ENCODE measurements around the gene RANBP10. TPM values are rescaled to one million over a fixed set of nuclear protein-coding genes. Genes with fewer than 3 reads are reported as not detected.

RANBP10 gene
- total RNA-seq, 4 donors from 2014 or later = 18.4 to 35.2 (median 27.6) TPM

- H3K27me3 ChIP-seq = no peaks in the 10 kb centered on the region
- H3K27ac ChIP-seq = no peak overlapping the region
- TF ChIP-seq POLR2AphosphoS5 (IDR thresholded peaks at IDR 0.05) (no peak), POLR2A (IDR thresholded peaks at IDR 0.05) (no peak), EP300 (IDR thresholded peaks at IDR 0.05) (no peak), CTCF (IDR thresholded peaks at IDR 0.05) (no peak)
- H3K4me1 ChIP-seq = no peaks in the 10 kb centered on the region
- DNase-seq (ENCODE audit: low spot score in 2 of 2) = no peak
- no peak overlapping the region for H3K4me3 ChIP-seq
- WGBS = 90% methylated on average over 2 of the region's 2 CpGs
- peaks cover 11% of the 10 kb centered on the region for H3K36me3 ChIP-seq
- H3K9me3 ChIP-seq = no peaks in the 10 kb centered on the region
Measured at GRCh38 chr16:67822511-67822910, 16.2 kb upstream of the RANBP10 start.

- Histone ChIP-seq H3K36me3 (peaks cover under 1% of the 10 kb centered on the region), H3K9me3 (no peaks in the 10 kb centered on the region), H3K4me3 (no peak overlapping the region), H3K4me1 (peaks cover 8% of the 10 kb centered on the region), H3K27ac (no peak overlapping the region), H3K27me3 (no peaks in the 10 kb centered on the region)
- no peak for TF ChIP-seq POLR2A (IDR thresholded peaks at IDR 0.05)
- no peak for TF ChIP-seq EP300 (IDR thresholded peaks at IDR 0.05)
- TF ChIP-seq POLR2AphosphoS5 (IDR thresholded peaks at IDR 0.05) = no peak
- TF ChIP-seq CTCF (IDR thresholded peaks at IDR 0.05) = no peak
- no peak for DNase-seq (ENCODE audit: low spot score in 2 of 2)
- 95% methylated on average over 9 of the region's 11 CpGs for WGBS
Measured at GRCh38 chr16:67820608-67821259, 14.4 kb upstream of the RANBP10 start.

GRCh38 chr16:67814567-67814966, 8.2 kb upstream of the RANBP10 start:
- Histone ChIP-seq H3K4me3 (no peak overlapping the region), H3K4me1 (peaks cover 8% of the 10 kb centered on the region), H3K36me3 (no peaks in the 10 kb centered on the region), H3K9me3 (no peaks in the 10 kb centered on the region), H3K27ac (no peak overlapping the region), H3K27me3 (no peaks in the 10 kb centered on the region)
- 98% methylated on average over 6 of the region's 8 CpGs for WGBS
- DNase-seq (ENCODE audit: low spot score in 2 of 2) = no peak
- no peak for TF ChIP-seq POLR2A (IDR thresholded peaks at IDR 0.05)

- 95% methylated on average over 1 of the region's 1 CpG for WGBS
- no peaks in the 10 kb centered on the region for H3K36me3 ChIP-seq
- H3K9me3 ChIP-seq = no peaks in the 10 kb centered on the region
- DNase-seq (ENCODE audit: low spot score in 2 of 2) = no peak
- no peaks in the 10 kb centered on the region for H3K27me3 ChIP-seq
- TF ChIP-seq POLR2AphosphoS5 (IDR thresholded peaks at IDR 0.05) (no peak), POLR2A (IDR thresholded peaks at IDR 0.05) (no peak), EP300 (IDR thresholded peaks at IDR 0.05) (no peak), CTCF (IDR thresholded peaks at IDR 0.05) (no peak)
- H3K4me3 ChIP-seq = no peak overlapping the region
- peaks cover 14% of the 10 kb centered on the region for H3K4me1 ChIP-seq
- no peak overlapping the region for H3K27ac ChIP-seq
Measured at GRCh38 chr16:67811899-67812298, 5.5 kb upstream of the RANBP10 start.

GRCh38 chr16:67807148-67807682, 855 bp upstream of the RANBP10 start:
- Histone ChIP-seq H3K27ac (peak overlapping the region; percentile 55), H3K4me3 (peak overlapping the region; percentile 95), H3K9me3 (no peaks in the 10 kb centered on the region), H3K27me3 (no peaks in the 10 kb centered on the region), H3K4me1 (peaks cover 18% of the 10 kb centered on the region), H3K36me3 (peaks cover 5% of the 10 kb centered on the region)
- DNase-seq (ENCODE audit: low spot score in 2 of 2) = no peak
- WGBS = 28% methylated on average over 24 of the region's 24 CpGs
- TF ChIP-seq CTCF (IDR thresholded peaks at IDR 0.05) (no peak), POLR2AphosphoS5 (IDR thresholded peaks at IDR 0.05) (no peak), POLR2A (IDR thresholded peaks at IDR 0.05) (no peak), EP300 (IDR thresholded peaks at IDR 0.05) (no peak)
